ENCODE measurements around the gene CD70. TPM values are rescaled to one million over a fixed set of nuclear protein-coding genes. Genes with fewer than 3 reads are reported as not detected.

Gene CD70
- polyA plus RNA-seq, 1 donor (not counting 4 experiments of a cell fraction or from before 2014, with no cell fraction given), result 0.22 TPM

DNA sequence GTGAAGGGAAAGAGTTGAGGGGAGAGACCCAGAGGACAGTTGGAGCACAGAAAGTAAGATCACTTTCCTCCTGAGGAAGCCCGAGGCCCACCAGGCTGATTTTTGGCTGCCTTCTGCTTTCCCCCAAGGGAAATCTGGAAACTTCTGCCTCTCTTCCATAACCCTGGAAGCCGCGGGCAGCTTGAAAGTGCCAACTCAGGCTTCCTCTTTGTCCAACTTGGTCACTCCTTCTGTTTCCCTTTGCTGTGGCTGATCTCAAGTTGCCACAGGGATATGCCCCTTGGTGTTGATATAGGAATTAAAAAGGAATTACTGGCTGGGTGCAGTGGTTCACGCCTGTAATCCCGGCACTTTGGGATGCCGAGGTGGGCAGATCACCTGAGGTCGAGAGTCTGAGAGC lies 5.7 kb upstream of the CD70 start:
- no peak for FAIRE-seq
- no peak for DNase-seq (ENCODE audit: low read depth, low spot score)
- Histone ChIP-seq H3K36me3 (ENCODE audit: control insufficient read depth in 2 of 2, extremely low read depth in 1 of 2, insufficient read depth in 2 of 2, low read length in 2 of 2) (no peaks in the 10 kb centered on the region), H3K9me3 (ENCODE audit: control insufficient read depth, low read depth, low read length) (no peaks in the 10 kb centered on the region), H3K79me2 (ENCODE audit: control insufficient read depth, insufficient read depth, low read length) (no peaks in the 10 kb centered on the region), H2AFZ (ENCODE audit: control insufficient read depth, low read length) (no peak overlapping the region), H3K4me3 (ENCODE audit: control insufficient read depth in 2 of 3, extremely low read depth in 1 of 3, insufficient read depth in 2 of 3, low read depth in 1 of 3, low read length in 3 of 3) (no peak overlapping the region), H3K9ac (ENCODE audit: control insufficient read depth, extremely low read depth, insufficient read depth, low read length) (no peak overlapping the region), H3K27me3 (ENCODE audit: control insufficient read depth, extremely low read depth, insufficient read depth, low read length) (peaks cover 4% of the 10 kb centered on the region), H4K20me1 (ENCODE audit: control insufficient read depth, extremely low read depth, insufficient read depth, low read length) (no peaks in the 10 kb centered on the region), H3K4me2 (ENCODE audit: control insufficient read depth, extremely low read depth, insufficient read depth, low read depth, low read length) (no peak overlapping the region), H3K9me1 (ENCODE audit: control insufficient read depth, extremely low read depth, insufficient read depth, low read length) (no peaks in the 10 kb centered on the region), H3K4me1 (ENCODE audit: control insufficient read depth, extremely low read depth, insufficient read depth, low read length) (no peaks in the 10 kb centered on the region), H3K27ac (ENCODE audit: control insufficient read depth, insufficient read depth, low read length) (no peak overlapping the region)
- dilution Hi-C loops (cut with MboI; ENCODE audit: extremely low pct_ligation_motif_present, low sequenced_read_pairs), result no loop called here
- no peak for TF ChIP-seq CTCF (optimal IDR thresholded peaks at IDR 0.05 in 1 of 3, IDR thresholded peaks at IDR 0.05 in 1 of 3, conservative IDR thresholded peaks at IDR 0.05 in 1 of 3; ENCODE audit: extremely low read depth in 1 of 3, insufficient read depth in 2 of 3, low read length in 3 of 3)

GRCh38 chr19:6593651-6594416 lies 2.9 kb upstream of the CD70 start:
- Histone ChIP-seq H3K4me1 (ENCODE audit: control insufficient read depth, extremely low read depth, insufficient read depth, low read length) (peaks cover 10% of the 10 kb centered on the region), H3K36me3 (ENCODE audit: control insufficient read depth in 2 of 2, extremely low read depth in 1 of 2, insufficient read depth in 2 of 2, low read length in 2 of 2) (no peaks in the 10 kb centered on the region), H3K9me3 (ENCODE audit: control insufficient read depth, low read depth, low read length) (no peaks in the 10 kb centered on the region), H3K4me3 (ENCODE audit: control insufficient read depth in 2 of 3, extremely low read depth in 1 of 3, insufficient read depth in 2 of 3, low read depth in 1 of 3, low read length in 3 of 3) (no peak overlapping the region), H3K9me1 (ENCODE audit: control insufficient read depth, extremely low read depth, insufficient read depth, low read length) (no peaks in the 10 kb centered on the region), H3K9ac (ENCODE audit: control insufficient read depth, extremely low read depth, insufficient read depth, low read length) (no peak overlapping the region), H3K27ac (ENCODE audit: control insufficient read depth, insufficient read depth, low read length) (no peak overlapping the region), H3K79me2 (ENCODE audit: control insufficient read depth, insufficient read depth, low read length) (no peaks in the 10 kb centered on the region), H3K27me3 (ENCODE audit: control insufficient read depth, extremely low read depth, insufficient read depth, low read length) (peaks cover 32% of the 10 kb centered on the region), H3K4me2 (ENCODE audit: control insufficient read depth, extremely low read depth, insufficient read depth, low read depth, low read length) (no peak overlapping the region), H4K20me1 (ENCODE audit: control insufficient read depth, extremely low read depth, insufficient read depth, low read length) (no peaks in the 10 kb centered on the region), H2AFZ (ENCODE audit: control insufficient read depth, low read length) (no peak overlapping the region)
- DNase-seq (ENCODE audit: low read depth, low spot score) (no peak), FAIRE-seq (no peak)
- no peak for TF ChIP-seq CTCF (optimal IDR thresholded peaks at IDR 0.05 in 1 of 3, IDR thresholded peaks at IDR 0.05 in 1 of 3, conservative IDR thresholded peaks at IDR 0.05 in 1 of 3; ENCODE audit: extremely low read depth in 1 of 3, insufficient read depth in 2 of 3, low read length in 3 of 3)
- TF ChIP-seq EZH2 (IDR thresholded peaks at IDR 0.05; ENCODE audit: low read length), result no peak
- dilution Hi-C loops (cut with MboI; ENCODE audit: extremely low pct_ligation_motif_present, low sequenced_read_pairs), result no loop called here

Measured in keratinocyte (primary cell).